Measurements from ENCODE around the gene FGR. TPM values are rescaled to one million over a fixed set of nuclear protein-coding genes. Genes with fewer than 3 reads are reported as not detected.

The FGR gene
- total RNA-seq, 1 donor from 2014 or later: 3.5 TPM

- peak; percentile 90 for TF ChIP-seq CTCF (IDR thresholded peaks at IDR 0.05; ENCODE audit: borderline replicate concordance)
- peaks cover 62% of the 10 kb centered on the region for H3K4me1 ChIP-seq
- peaks cover 13% of the 10 kb centered on the region for H3K36me3 ChIP-seq
- intact Hi-C loops (cut with micrococcal nuclease): loop anchor here (2.0 kb wide), 1 partner anchor 52 kb away; no protein-coding TSS in a partner anchor
- peak; percentile 80 for DNase-seq
- H3K9me3 ChIP-seq (replicated peaks): no peaks in the 10 kb centered on the region
- H3K4me3 ChIP-seq: no peak overlapping the region
- H3K27ac ChIP-seq (replicated peaks): peak overlapping the region; percentile 79
- no peaks in the 10 kb centered on the region for H3K27me3 ChIP-seq (ENCODE audit: low read depth)
These were observed 27.9 kb upstream of the FGR start for GRCh38 chr1:27662707-27663393.

GRCh38 chr1:27662261-27662660 lies 27.3 kb upstream of the FGR start:
- Histone ChIP-seq H3K27ac (replicated peaks) (peak overlapping the region; percentile 79), H3K9me3 (replicated peaks) (no peaks in the 10 kb centered on the region), H3K36me3 (peaks cover 8% of the 10 kb centered on the region), H3K4me3 (no peak overlapping the region), H3K4me1 (peaks cover 62% of the 10 kb centered on the region), H3K27me3 (ENCODE audit: low read depth) (no peaks in the 10 kb centered on the region)
- DNase-seq: no peak
- intact Hi-C loops (cut with micrococcal nuclease): loop anchor here (2.0 kb wide), 1 partner anchor 51 kb away; no protein-coding TSS in a partner anchor
- no peak for TF ChIP-seq CTCF (IDR thresholded peaks at IDR 0.05; ENCODE audit: borderline replicate concordance)

- no peak for DNase-seq
- Histone ChIP-seq H3K9me3 (replicated peaks) (no peaks in the 10 kb centered on the region), H3K36me3 (peaks cover 8% of the 10 kb centered on the region), H3K27me3 (ENCODE audit: low read depth) (no peaks in the 10 kb centered on the region), H3K4me1 (peaks cover 66% of the 10 kb centered on the region), H3K27ac (replicated peaks) (peak overlapping the region; percentile 97), H3K4me3 (no peak overlapping the region)
- intact Hi-C loops (cut with micrococcal nuclease): loop anchor here (2.0 kb wide), 1 partner anchor 51 kb away; no protein-coding TSS in a partner anchor
- no peak for TF ChIP-seq CTCF (IDR thresholded peaks at IDR 0.05; ENCODE audit: borderline replicate concordance)
These were observed 26.6 kb upstream of the FGR start for GRCh38 chr1:27661412-27662075.

- H3K9me3 ChIP-seq (replicated peaks): no peaks in the 10 kb centered on the region
- peak overlapping the region; percentile 70 for H3K4me3 ChIP-seq
- no peak for TF ChIP-seq CTCF (IDR thresholded peaks at IDR 0.05; ENCODE audit: borderline replicate concordance)
- peaks cover 77% of the 10 kb centered on the region for H3K4me1 ChIP-seq
- no peaks in the 10 kb centered on the region for H3K27me3 ChIP-seq (ENCODE audit: low read depth)
- H3K27ac ChIP-seq (replicated peaks): peak overlapping the region; percentile 97
- H3K36me3 ChIP-seq: peaks cover under 1% of the 10 kb centered on the region
- intact Hi-C loops (cut with micrococcal nuclease): no loop called here
- no peak for DNase-seq
These were observed 25.4 kb upstream of the FGR start for GRCh38 chr1:27660300-27660835.

- Histone ChIP-seq H3K27ac (replicated peaks) (peak overlapping the region; percentile 97), H3K36me3 (no peaks in the 10 kb centered on the region), H3K4me1 (peaks cover 84% of the 10 kb centered on the region), H3K27me3 (ENCODE audit: low read depth) (no peaks in the 10 kb centered on the region), H3K4me3 (peak overlapping the region; percentile 70), H3K9me3 (replicated peaks) (no peaks in the 10 kb centered on the region)
- intact Hi-C loops (cut with micrococcal nuclease): no loop called here
- no peak for TF ChIP-seq CTCF (IDR thresholded peaks at IDR 0.05; ENCODE audit: borderline replicate concordance)
- peak; percentile 94 for DNase-seq
These were observed 24.7 kb upstream of the FGR start for GRCh38 chr1:27659497-27660299.
